Neural cell (in vitro differentiated cells): ENCODE measurements around the gene HSF4. TPM values are rescaled to one million over a fixed set of nuclear protein-coding genes. Genes with fewer than 3 reads are reported as not detected.

Experiments used
- H2AFZ ChIP-seq: fragments of 200-600, 300-800 bp; sonication (generic), shearing (Covaris generic); 2 replicates; pipeline ENCODE4 v1.6.0; 2014; ENCODE audit warnings: low read depth, mild to moderate bottlenecking, antibody characterized with exemption, low read length, moderate library complexity
- H3F3A ChIP-seq: fragments of 200-600 bp; shearing (Covaris generic); 2 replicates; pipeline ENCODE4 v1.6.1; 2016; ENCODE audit warnings: mild to moderate bottlenecking, moderate library complexity, mixed read lengths, antibody characterized with exemption, low read length; ENCODE audit not compliant: insufficient read depth, poor library complexity, severe bottlenecking
- H3K27ac ChIP-seq: fragments of 200-600, 300-800 bp; sonication (generic), shearing (Covaris generic); 2 replicates; pipeline ENCODE4 v1.5.1; 2014; ENCODE audit warnings: mild to moderate bottlenecking, low read length, moderate library complexity
- H3K27me3 ChIP-seq: fragments of 300-800, 200-600 bp; sonication (generic), shearing (Covaris generic); 2 replicates; pipeline ENCODE4 v1.6.0; 2014; ENCODE audit warnings: mild to moderate bottlenecking, low read depth, low read length, moderate library complexity; ENCODE audit not compliant: insufficient read depth
- H3K36me3 ChIP-seq: fragments of 300-800, 200-600 bp; sonication (generic), shearing (Covaris generic); 2 replicates; pipeline ENCODE4 v1.5.1; 2014; ENCODE audit warnings: mild to moderate bottlenecking, antibody characterized with exemption, low read length, moderate library complexity; ENCODE audit not compliant: insufficient read depth
- H3K4me2 ChIP-seq: fragments of 300-800, 200-600 bp; sonication (generic), shearing (Covaris generic); 2 replicates; pipeline ENCODE4 v1.6.0; 2014; ENCODE audit warnings: mild to moderate bottlenecking, low read length
- H3K4me3 ChIP-seq: fragments of 300-800, 200-600 bp; sonication (generic), shearing (Covaris generic); 2 replicates; pipeline ENCODE4 v1.5.1; 2014; ENCODE audit warnings: mild to moderate bottlenecking, low read length, moderate library complexity
- H3K79me2 ChIP-seq: fragments of 200-600 bp; shearing (Covaris generic); replicated peaks from 2 replicates; pipeline ENCODE4 v1.6.0; 2014; ENCODE audit warnings: mild to moderate bottlenecking, low read length, moderate library complexity; ENCODE audit not compliant: insufficient read depth
- H3K9ac ChIP-seq: fragments of 300-800, 200-600 bp; sonication (generic), shearing (Covaris generic); 2 replicates; pipeline ENCODE4 v1.6.1; 2016; ENCODE audit warnings: mild to moderate bottlenecking, low read length, mixed read lengths
- H3K9me2 ChIP-seq: fragments of 200-600 bp; shearing (Covaris generic); 2 replicates; pipeline ENCODE4 v1.6.1; 2016; ENCODE audit warnings: mild to moderate bottlenecking, low read length, mixed read lengths; ENCODE audit not compliant: insufficient read depth
- H3K9me3 ChIP-seq: fragments of 200-600, 300-800 bp; sonication (generic), shearing (Covaris generic); 2 replicates; pipeline ENCODE4 v1.6.1; 2016; ENCODE audit warnings: mild to moderate bottlenecking, mixed run types, low read length, moderate library complexity, mixed read lengths
- H4K20me1 ChIP-seq: fragments of 200-600 bp; shearing (Covaris generic); 2 replicates; pipeline ENCODE4 v1.6.1; 2016; ENCODE audit warnings: mild to moderate bottlenecking, mixed run types; ENCODE audit not compliant: insufficient read depth
- CTCF ChIP-seq: fragments of 450-650 bp; IDR thresholded peaks from 2 replicates; pipeline ENCODE4 v1.5.1; 2014; ENCODE audit warnings: antibody characterized with exemption, mild to moderate bottlenecking, moderate library complexity; ENCODE audit not compliant: poor library complexity, severe bottlenecking
- EP300 ChIP-seq: fragments of 450-650 bp; conservative IDR thresholded peaks from 2 replicates; pipeline ENCODE4 v1.6.1; 2014; ENCODE audit warnings: antibody characterized with exemption, mild to moderate bottlenecking, moderate library complexity; ENCODE audit not compliant: poor library complexity, severe bottlenecking
- EZH2 ChIP-seq: fragments of 200-600, 300-800 bp; shearing (Covaris generic), sonication (generic); IDR thresholded peaks from 2 replicates; pipeline ENCODE4 v1.6.1; 2014; ENCODE audit warnings: antibody characterized with exemption, low read length, borderline replicate concordance, mild to moderate bottlenecking; ENCODE audit not compliant: insufficient read depth, poor library complexity, severe bottlenecking
- MXI1 ChIP-seq: fragments of 450-650 bp; conservative IDR thresholded peaks from 2 replicates; pipeline ENCODE4 v1.6.1; 2014; ENCODE audit warnings: antibody characterized with exemption, mild to moderate bottlenecking; ENCODE audit not compliant: poor library complexity, severe bottlenecking
- POLR2AphosphoS5 ChIP-seq: IDR thresholded peaks from 2 replicates; pipeline ENCODE4 v1.6.1; 2012
- RAD21 ChIP-seq: fragments of 450-650 bp; conservative IDR thresholded peaks from 2 replicates; pipeline ENCODE4 v1.6.1; 2014; ENCODE audit warnings: antibody characterized with exemption, mild to moderate bottlenecking, moderate library complexity
- SMC3 ChIP-seq: fragments of 450-650 bp; conservative IDR thresholded peaks from 2 replicates; pipeline ENCODE4 v1.6.1; 2014; ENCODE audit warnings: antibody characterized with exemption, mild to moderate bottlenecking, moderate library complexity; ENCODE audit not compliant: poor library complexity
- TAF1 ChIP-seq: IDR thresholded peaks from 2 replicates; pipeline ENCODE4 v1.6.1; 2012; ENCODE audit warnings: low read depth
- polyA plus RNA-seq: library from polyadenylated mRNA; depleted of rRNA; stranded (reverse); fragments of >200 nt; gene quantifications from 2 replicates; pipeline ENCODE4 v1.2.3, GENCODE V29; 2014
- TF ChIP-seq, protein P1 (sequence below): IDR thresholded peaks from 2 replicates; pipeline ENCODE4 v1.6.1; 2012; ENCODE audit warnings: borderline replicate concordance

HSF4 gene
- polyA plus RNA-seq, 1 donor from 2014 or later = 12.7 TPM

- H3K9me3 ChIP-seq = no peaks in the 10 kb centered on the region
- H3K27ac ChIP-seq = no peak overlapping the region
- H2AFZ ChIP-seq = no peak overlapping the region
- no peaks in the 10 kb centered on the region for H3K27me3 ChIP-seq
- TF ChIP-seq TAF1 = no peak
- no peak for TF ChIP-seq EZH2
- no peak for TF ChIP-seq EP300
- TF ChIP-seq MXI1 = no peak
- TF ChIP-seq POLR2AphosphoS5 = no peak
- TF ChIP-seq SMC3 = no peak
- no peak for TF ChIP-seq RAD21
- no peak for TF ChIP-seq CTCF
- TF ChIP-seq, protein P1, sequence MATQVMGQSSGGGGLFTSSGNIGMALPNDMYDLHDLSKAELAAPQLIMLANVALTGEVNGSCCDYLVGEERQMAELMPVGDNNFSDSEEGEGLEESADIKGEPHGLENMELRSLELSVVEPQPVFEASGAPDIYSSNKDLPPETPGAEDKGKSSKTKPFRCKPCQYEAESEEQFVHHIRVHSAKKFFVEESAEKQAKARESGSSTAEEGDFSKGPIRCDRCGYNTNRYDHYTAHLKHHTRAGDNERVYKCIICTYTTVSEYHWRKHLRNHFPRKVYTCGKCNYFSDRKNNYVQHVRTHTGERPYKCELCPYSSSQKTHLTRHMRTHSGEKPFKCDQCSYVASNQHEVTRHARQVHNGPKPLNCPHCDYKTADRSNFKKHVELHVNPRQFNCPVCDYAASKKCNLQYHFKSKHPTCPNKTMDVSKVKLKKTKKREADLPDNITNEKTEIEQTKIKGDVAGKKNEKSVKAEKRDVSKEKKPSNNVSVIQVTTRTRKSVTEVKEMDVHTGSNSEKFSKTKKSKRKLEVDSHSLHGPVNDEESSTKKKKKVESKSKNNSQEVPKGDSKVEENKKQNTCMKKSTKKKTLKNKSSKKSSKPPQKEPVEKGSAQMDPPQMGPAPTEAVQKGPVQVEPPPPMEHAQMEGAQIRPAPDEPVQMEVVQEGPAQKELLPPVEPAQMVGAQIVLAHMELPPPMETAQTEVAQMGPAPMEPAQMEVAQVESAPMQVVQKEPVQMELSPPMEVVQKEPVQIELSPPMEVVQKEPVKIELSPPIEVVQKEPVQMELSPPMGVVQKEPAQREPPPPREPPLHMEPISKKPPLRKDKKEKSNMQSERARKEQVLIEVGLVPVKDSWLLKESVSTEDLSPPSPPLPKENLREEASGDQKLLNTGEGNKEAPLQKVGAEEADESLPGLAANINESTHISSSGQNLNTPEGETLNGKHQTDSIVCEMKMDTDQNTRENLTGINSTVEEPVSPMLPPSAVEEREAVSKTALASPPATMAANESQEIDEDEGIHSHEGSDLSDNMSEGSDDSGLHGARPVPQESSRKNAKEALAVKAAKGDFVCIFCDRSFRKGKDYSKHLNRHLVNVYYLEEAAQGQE = no peak
- no peaks in the 10 kb centered on the region for H4K20me1 ChIP-seq
- no peak overlapping the region for H3K4me3 ChIP-seq
- H3F3A ChIP-seq = no peaks in the 10 kb centered on the region
- H3K9me2 ChIP-seq = no peaks in the 10 kb centered on the region
- no peak overlapping the region for H3K9ac ChIP-seq
- H3K36me3 ChIP-seq = no peaks in the 10 kb centered on the region
- H3K79me2 ChIP-seq = no peaks in the 10 kb centered on the region
- H3K4me2 ChIP-seq = no peak overlapping the region
Observed at GRCh38 chr16:67128417-67128816, 36.1 kb upstream of the HSF4 start.

DNA sequence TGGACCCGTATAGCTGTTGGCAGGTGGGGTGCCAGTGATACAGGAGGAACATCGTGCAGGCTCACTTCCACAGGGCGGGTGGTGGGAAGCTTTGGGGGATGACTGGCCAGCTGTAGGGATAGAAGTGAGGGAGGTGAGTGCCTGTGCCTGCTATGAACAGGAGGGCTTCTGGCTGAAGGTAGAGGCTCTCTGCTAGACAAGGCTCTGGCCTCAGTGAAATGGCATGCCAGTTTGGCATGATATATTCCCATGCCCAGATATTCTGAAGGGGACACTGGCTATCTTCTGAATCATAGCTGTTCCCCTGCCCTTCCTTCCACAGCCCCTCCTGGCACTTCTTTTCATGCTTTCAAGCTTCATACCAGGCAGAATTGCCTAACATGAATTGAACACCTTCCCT lies 35.7 kb upstream of the HSF4 start:
- Histone ChIP-seq H4K20me1 (no peaks in the 10 kb centered on the region), H3K4me2 (no peak overlapping the region), H2AFZ (no peak overlapping the region), H3F3A (no peaks in the 10 kb centered on the region), H3K4me3 (no peak overlapping the region), H3K79me2 (no peaks in the 10 kb centered on the region), H3K9ac (no peak overlapping the region), H3K27me3 (no peaks in the 10 kb centered on the region), H3K27ac (no peak overlapping the region), H3K9me2 (no peaks in the 10 kb centered on the region), H3K36me3 (no peaks in the 10 kb centered on the region), H3K9me3 (no peaks in the 10 kb centered on the region)
- no peak for TF ChIP-seq EZH2
- no peak for TF ChIP-seq RAD21
- no peak for TF ChIP-seq EP300

GRCh38 chr16:67129422-67129821 lies 35.1 kb upstream of the HSF4 start:
- H3F3A ChIP-seq = no peaks in the 10 kb centered on the region
- no peaks in the 10 kb centered on the region for H3K79me2 ChIP-seq
- H2AFZ ChIP-seq = no peak overlapping the region
- no peak overlapping the region for H3K9ac ChIP-seq
- no peak overlapping the region for H3K27ac ChIP-seq
- H3K36me3 ChIP-seq = no peaks in the 10 kb centered on the region
- H3K9me3 ChIP-seq = no peaks in the 10 kb centered on the region
- TF ChIP-seq CTCF (no peak), EP300 (no peak), SMC3 (no peak), MXI1 (no peak)
- no peaks in the 10 kb centered on the region for H4K20me1 ChIP-seq
- no peak overlapping the region for H3K4me3 ChIP-seq
- H3K4me2 ChIP-seq = no peak overlapping the region
- no peaks in the 10 kb centered on the region for H3K27me3 ChIP-seq
- H3K9me2 ChIP-seq = no peaks in the 10 kb centered on the region
